ENCODE data around the gene EEF1A2.

DNA sequence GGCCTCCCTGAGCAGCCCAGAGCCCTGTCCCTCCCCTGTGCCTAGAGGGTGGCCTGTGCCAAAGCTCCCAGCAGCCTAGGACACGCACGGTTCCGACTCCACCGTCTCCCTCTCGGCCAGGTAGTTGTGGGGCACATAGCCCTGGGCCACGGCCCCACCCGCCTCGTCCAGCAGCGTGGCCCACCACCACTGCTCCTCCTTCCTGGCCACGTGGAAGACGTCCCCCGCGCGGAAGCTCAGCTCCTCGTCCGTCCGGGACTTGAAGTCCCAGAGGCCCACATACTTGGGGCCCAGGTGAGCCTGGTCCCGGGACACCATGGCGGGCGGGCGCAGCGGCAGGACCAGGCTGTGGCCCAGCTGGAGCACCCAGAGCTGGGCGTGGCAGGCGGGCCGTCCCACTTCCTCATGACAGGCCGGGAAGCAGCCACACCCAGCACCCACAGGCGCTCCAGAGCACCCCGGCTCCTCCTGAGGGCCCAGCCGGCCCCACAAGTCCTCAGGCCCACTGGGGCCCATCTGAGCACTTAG, 38.2 kb upstream of the EEF1A2 start, which contains the start of gene PTK6:
- TF ChIP-seq, protein P1, sequence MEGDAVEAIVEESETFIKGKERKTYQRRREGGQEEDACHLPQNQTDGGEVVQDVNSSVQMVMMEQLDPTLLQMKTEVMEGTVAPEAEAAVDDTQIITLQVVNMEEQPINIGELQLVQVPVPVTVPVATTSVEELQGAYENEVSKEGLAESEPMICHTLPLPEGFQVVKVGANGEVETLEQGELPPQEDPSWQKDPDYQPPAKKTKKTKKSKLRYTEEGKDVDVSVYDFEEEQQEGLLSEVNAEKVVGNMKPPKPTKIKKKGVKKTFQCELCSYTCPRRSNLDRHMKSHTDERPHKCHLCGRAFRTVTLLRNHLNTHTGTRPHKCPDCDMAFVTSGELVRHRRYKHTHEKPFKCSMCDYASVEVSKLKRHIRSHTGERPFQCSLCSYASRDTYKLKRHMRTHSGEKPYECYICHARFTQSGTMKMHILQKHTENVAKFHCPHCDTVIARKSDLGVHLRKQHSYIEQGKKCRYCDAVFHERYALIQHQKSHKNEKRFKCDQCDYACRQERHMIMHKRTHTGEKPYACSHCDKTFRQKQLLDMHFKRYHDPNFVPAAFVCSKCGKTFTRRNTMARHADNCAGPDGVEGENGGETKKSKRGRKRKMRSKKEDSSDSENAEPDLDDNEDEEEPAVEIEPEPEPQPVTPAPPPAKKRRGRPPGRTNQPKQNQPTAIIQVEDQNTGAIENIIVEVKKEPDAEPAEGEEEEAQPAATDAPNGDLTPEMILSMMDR (IDR thresholded peaks at IDR 0.05), result no peak
- TF ChIP-seq ZFX (IDR thresholded peaks at IDR 0.05; ENCODE audit: borderline replicate concordance), result no peak

Data from 22Rv1 (cell line).